HG03025 (cell line): ENCODE data around the gene TTLL11.
"Not testable (repeated sequence)": the region's sequence is repeated elsewhere in the genome, so short reads cannot be mapped to it uniquely, and the experiment has no call there.

Source experiments
- ATAC-seq: cut with Tn5 transposase; IDR thresholded peaks from one replicate; pipeline ENCODE4 v1.9.1; 2021; ENCODE audit warnings: mild to moderate bottlenecking, moderate library complexity; ENCODE audit not compliant: unreplicated experiment, low FRiP score

The TTLL11 gene

DNA sequence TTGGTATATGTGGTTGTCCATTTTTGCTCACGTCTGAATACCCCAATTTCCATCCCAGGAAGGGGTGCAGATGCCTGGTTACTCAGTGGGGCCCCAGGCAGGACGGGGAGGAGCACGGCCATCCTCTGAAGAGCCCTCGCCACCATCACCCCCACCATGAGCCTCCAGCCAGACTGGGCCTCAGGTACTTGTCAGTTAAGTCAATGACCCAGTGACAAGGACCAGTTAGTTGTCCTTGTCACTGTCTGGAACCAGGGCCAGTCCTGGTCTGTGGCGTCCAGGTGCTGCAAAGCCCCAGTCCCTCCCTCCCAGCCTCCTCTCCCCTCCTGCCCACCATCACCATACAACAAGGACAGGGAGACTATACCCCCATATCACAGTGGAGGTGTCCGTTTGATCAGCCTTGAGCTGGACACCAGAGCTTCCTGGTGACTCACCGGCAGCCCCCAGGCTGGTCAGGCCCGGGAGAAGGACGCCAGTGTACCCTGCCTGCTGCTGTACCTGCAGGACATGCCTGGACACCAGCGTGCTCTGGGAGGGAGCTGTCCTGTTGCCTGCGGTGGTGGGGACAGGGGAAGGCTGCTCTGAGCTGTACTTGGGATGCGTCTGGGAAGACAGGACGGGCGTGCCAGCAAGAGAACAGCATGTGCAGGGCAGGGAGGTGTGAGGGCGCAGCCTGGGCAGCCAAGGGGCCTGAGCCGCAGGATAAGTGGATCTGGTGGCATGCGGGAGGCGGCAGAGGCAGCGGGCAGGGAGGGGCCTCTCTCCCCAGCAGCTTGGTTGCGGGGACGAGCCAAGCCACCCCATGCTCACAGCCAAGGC lies 32.6 kb upstream of the TTLL11 start:
- ATAC-seq = no peak

GRCh38 chr9:122125158-122125508 lies 32.0 kb upstream of the TTLL11 start:
- ATAC-seq = no peak

- ATAC-seq = no peak
Observed at GRCh38 chr9:122124528-122124927, 31.4 kb upstream of the TTLL11 start.

DNA sequence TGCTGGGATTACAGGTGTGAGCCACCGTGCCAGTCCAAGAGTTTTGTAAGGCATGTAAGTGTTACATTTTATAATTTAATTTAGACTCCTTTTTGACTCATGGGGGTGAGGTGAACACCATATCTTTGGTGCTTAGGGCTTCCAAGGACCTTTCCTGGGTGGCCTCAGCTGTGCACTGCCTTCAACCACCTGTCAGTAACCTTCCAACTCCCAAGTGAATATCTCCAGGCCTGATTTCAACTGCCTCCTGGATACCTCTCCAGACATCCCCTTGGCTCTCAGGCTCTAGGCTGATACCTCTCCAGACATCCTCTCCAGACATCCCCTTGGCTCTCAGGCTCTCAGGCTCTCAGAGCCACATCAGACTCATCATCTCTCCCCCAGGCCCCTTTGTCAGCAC lies 30.9 kb upstream of the TTLL11 start:
- ATAC-seq = no peak

DNA sequence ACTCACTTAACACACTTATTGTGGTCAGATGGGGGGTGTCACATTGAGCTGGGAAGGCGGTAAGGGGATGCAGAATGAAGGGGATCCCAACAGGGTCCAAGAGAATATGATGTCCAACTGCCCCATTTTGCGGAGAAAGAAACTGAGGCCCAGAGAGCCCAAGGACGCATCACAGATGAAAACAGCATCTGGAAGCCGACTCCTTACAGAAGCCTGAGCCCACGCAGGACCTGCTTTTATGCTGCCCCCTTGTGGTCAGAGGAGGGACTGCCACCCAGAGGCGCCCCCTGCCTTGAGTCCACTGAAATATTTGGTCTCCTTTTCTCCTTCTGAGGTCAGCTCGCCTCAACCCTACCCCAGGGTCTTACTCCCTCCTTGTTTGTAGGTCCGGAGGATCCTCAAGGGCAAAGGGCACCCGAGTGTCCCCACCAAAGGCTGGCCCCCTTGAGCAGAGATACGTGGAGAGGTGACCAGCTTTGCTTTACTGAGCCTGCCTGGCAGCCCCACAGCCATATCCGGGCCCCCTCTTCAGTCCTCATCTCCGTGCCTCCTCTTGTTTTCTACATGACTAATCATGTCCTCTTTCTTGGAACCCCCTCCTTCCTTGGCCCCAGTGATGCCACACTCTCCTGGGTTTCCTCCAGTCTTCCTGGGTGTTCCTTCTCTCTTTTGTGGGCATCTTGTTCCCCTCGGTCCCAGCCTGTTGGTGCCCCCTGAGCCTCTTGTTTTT lies 30.0 kb upstream of the TTLL11 start:
- no peak for ATAC-seq

GRCh38 chr9:122122468-122122867 lies 29.4 kb upstream of the TTLL11 start:
- ATAC-seq = no peak

DNA sequence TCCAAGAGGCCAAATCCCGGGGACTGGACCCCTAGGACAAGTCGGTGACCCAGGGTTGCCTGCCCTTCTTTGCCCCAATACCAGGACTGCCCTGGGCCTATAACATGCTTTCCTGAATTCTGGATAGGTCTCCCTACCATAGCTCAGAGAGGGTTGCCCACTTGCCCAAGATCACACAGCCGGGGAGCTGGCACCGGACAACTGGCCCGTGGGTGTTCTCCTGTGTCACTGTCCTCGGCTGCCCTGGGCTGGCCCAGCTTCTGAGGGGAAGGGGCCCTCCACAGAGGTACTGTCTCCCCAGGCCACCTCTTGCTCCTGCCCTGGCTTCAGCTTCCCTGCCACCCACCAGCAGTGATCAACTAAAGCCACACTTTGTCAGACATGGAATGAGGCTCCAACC lies 28.8 kb upstream of the TTLL11 start:
- no peak for ATAC-seq

DNA sequence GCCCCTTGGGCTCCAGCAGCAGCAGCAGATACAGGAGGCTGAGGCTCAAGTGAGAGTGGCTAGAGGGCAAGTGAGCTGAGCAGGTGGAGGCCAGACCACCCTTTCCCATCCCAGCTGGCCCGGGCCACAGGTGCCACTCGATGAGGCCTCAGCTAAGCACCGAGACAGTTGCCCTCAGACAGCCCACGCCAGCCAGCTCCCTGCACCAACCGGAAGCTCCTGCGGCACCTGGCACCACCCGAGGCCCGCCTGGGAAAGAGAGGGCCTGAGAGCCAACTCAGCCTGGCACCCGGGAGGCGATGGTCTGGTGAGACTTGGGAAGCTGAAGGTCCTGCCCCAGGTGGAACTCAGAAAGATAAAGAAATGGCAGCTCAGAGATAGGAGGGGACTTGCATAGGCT lies 28.3 kb upstream of the TTLL11 start:
- no peak for ATAC-seq

DNA sequence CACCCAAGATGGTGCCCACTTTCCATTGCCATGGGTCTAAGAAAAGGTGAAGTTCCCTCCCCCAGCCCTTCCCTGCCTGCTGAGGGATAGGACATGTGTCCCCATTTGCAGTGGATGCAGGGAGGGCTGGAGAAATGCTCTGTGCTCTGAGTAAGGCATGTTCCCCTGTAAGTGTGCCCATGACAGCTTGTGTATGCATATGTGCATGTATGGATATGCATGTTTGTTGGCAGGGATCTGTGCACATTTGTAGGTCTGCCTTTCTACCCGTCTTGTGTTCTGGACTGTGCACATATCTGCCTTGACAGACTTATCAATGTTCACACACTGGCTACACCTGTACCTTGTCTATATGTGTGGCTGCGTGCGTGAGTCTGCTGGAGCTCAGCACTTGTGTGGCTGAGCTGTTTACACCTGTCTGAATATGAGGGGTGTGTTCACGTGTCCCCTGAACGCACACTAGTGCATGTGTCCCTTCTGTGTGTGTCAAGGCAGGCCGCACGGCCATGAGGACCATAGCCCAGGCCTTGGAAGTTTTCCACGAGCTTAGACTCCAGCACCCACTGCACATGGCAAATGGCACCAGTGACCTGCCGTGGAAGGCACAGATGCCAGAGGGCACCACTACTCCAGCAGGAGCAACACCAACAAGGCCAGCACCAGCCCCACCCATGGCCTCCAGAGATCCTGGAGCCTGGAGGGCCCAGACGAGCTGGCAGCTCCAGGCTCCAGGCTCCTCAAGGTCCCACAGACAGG lies 27.4 kb upstream of the TTLL11 start:
- ATAC-seq = no peak

DNA sequence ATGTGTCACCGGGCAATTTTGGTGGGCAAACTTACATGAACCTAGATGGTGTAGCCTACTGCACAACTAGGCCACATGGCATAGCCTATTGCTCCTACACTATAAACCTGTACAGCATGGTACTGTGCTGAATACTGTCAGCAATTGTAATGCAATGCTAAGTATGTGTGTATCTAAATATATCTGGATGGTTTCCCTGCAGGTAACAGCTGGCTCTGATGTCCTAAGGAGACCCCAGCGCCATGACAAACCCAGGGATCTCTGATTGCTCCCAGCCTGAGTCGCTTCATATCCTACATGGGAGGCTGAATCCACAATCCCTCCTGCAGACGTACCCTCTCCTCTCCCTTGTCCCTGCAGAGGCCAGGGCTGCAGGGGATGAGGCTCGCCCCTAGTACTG lies 26.6 kb upstream of the TTLL11 start:
- ATAC-seq = no peak

DNA sequence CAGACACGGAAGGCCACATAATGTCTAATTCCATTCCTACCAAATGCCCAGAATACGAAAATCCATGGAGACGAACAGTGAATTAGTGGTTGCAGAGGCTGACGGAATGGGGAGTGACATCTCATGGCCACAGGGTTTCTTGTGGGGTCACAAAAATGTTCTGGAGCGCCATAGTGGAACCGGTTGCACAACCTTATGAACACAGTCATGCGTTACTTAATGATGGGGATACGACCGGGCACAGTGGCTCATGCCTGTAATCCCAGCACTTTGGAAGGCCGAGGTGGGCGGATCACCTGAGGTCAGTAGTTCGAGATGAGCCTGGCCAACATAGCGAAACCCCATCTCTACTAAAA lies 26.0 kb upstream of the TTLL11 start:
- ATAC-seq = no peak

DNA sequence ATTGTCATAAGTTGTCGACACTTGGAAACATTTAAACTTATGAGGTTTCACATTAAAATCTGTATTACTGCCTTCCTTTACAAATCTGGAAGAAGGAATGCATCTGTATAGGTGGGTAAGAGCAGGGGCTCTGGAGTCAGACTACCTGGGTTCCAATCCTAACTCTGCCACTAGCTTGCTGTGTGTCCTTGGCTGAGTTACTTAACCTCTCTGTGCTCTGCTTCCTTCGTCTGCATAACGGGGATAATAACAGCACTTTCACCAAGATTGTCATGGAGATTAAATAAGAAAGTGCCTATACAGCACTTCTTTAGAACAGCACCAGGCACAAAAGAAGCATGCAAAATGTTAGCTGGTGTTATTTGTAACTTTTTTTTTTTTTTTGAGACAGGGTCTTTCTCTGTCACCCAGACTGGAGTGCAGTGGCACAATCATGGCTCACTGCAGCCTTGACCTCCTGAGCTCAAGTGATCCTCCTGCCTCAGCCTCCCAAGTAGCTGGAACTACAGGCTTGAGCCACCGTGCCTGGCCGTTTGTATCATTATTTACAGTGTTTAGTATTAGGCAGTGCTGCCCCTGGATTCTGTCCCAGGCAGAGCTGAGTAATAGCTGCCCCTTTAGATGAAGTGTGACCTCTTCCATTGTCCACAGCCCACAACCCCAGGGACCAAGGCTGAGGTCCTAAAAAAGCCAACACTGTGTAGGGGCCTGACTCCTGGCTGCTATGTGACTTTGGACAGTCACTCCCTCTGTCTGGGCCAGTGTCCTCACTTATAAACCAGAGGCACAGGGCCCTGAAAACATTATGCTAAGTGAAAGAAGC lies 25.4 kb upstream of the TTLL11 start:
- no peak for ATAC-seq

DNA sequence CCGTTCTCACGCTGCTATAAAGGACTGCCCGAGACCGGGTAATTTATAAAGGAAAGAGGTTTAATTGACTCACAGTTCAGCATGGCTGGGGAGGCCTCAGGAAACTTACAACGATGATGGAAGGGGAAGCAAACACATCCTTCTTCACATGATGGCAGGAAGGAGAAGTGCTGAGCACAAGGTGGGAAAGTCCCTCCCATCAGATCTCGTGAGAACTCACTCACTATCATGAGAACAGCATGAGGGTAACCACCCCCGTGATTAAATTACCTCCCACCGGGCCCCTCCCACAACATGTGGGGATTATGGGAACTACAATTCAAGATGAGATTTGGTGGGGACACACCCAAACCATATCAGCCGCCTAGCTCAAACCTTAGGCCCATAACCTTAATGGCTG lies 24.1 kb upstream of the TTLL11 start:
- not testable (repeated sequence) for ATAC-seq

DNA sequence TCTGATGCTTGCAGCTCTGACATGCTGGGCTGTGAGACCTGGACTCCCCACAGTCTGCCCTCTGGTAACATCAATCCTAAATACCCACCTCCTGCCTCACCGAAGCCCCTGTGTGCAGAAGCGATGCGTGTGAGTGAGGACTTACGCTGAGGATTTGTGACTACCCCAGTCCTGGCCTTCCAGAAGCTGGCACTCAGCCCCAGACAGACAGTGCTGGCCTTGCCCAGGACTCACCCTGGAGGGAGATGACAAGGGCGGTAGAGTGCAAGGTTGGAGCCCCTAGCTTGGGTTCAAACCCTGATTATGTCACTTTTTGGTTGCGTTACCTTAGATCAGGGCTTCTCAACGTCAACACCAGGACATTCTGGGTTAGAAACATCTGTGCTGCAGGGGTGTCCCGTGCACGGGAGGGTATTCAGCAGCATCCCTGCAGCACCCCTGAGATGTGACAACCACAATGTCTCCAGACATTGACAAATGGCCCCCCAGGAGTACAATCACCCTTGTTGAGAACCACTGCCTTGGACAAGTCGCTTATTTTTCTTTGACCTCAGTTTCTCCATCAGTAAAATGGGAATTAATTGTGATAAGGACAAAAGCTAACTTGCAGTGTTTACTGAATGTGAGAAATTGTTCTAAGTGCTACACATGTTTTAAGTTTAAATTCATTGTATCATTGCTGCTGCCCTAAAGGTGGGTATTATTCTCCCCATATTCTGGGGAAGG lies 23.5 kb upstream of the TTLL11 start:
- no peak for ATAC-seq

- ATAC-seq = no peak
Observed at GRCh38 chr9:122116040-122116439, 22.9 kb upstream of the TTLL11 start.

GRCh38 chr9:122115176-122116035 lies 22.3 kb upstream of the TTLL11 start:
- no peak for ATAC-seq

- ATAC-seq = no peak
Observed at GRCh38 chr9:122113574-122113973, 20.5 kb upstream of the TTLL11 start.

DNA sequence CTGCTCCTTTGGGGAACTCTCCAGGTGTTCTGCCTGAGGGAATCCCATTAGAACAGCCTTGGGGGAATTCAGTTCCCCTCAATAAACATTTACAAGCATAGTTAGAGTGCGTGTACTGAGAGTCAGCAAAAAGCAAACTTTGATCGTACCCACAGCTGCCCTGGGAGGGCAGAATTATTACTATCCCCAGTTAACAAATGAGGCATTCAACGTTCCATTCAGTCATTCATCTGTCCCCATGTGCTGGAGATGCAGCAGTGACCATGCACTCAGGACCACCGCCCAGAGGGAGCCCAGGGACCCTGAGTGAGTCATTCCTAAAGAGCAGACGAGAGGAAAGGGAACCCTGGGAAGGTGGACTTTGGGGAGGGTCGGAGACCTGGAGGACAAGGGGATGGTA lies 19.1 kb upstream of the TTLL11 start:
- no peak for ATAC-seq

- ATAC-seq = no peak
Observed at GRCh38 chr9:122111413-122112085, 18.4 kb upstream of the TTLL11 start.
